ENCODE measurements around the gene P3H2. TPM values are rescaled to one million over a fixed set of nuclear protein-coding genes. Genes with fewer than 3 reads are reported as not detected.

P3H2 gene
- total and polyA plus RNA-seq, 9 of the 15 experiments (the other 6 are each of a cell fraction or from before 2014, with no cell fraction given): 0.04 to 0.26 (median 0.22) TPM; not detected in 6

GRCh38 chr3:190001426-190001825 lies 119.3 kb downstream of the P3H2 start (continued):
- TF ChIP-seq PKNOX1 (IDR thresholded peaks at IDR 0.05) (no peak), XRCC4 (IDR thresholded peaks at IDR 0.05; ENCODE audit: extremely low read depth, insufficient read depth, insufficient read length) (no peak)

GRCh38 chr3:190000861-190001196 lies 119.9 kb downstream of the P3H2 start:
- Histone ChIP-seq H3K36me3 (ENCODE audit: control insufficient read depth, insufficient read depth, low read length) (no peaks in the 10 kb centered on the region), H3K27me3 (ENCODE audit: control insufficient read depth in 2 of 2, insufficient read depth in 2 of 2, low read length in 2 of 2) (no peaks in the 10 kb centered on the region), H3K4me2 (ENCODE audit: insufficient read depth, low read length) (no peak overlapping the region), H4K20me1 (replicated peaks; ENCODE audit: control insufficient read depth, insufficient read depth, low read length) (no peaks in the 10 kb centered on the region), H3K79me2 (ENCODE audit: control insufficient read depth, insufficient read depth, low read length) (no peaks in the 10 kb centered on the region), H3K9me1 (ENCODE audit: control insufficient read depth, insufficient read depth, low read length) (no peaks in the 10 kb centered on the region), H3K4me1 (replicated peaks in 1 of 2; ENCODE audit: control insufficient read depth in 2 of 2, insufficient read depth in 2 of 2, low read length in 2 of 2) (no peaks in the 10 kb centered on the region), H3K9me3 (replicated peaks; ENCODE audit: control insufficient read depth, insufficient read depth, low read depth, low read length) (no peaks in the 10 kb centered on the region), H3K4me3 (no peak overlapping the region), H2AFZ (ENCODE audit: low read depth, low read length) (no peak overlapping the region), H3K9ac (ENCODE audit: insufficient read depth in 1 of 2, low read depth in 2 of 2, low read length in 2 of 2) (no peak overlapping the region), H3K27ac (ENCODE audit: extremely low read depth, low read depth, low read length) (no peak overlapping the region)
- intact Hi-C loops (cut with micrococcal nuclease): no loop called here
- TF ChIP-seq HDGF (IDR thresholded peaks at IDR 0.05) (no peak), GATAD2A (IDR thresholded peaks at IDR 0.05) (no peak), PHF20 (IDR thresholded peaks at IDR 0.05; ENCODE audit: partially characterized antibody) (no peak), KDM4B (IDR thresholded peaks at IDR 0.05; ENCODE audit: borderline replicate concordance in 2 of 2, low read depth in 1 of 2) (no peak), ZNF449 (CRISPR knock-in tag; IDR thresholded peaks at IDR 0.05) (no peak), ZNF12 (CRISPR knock-in tag; IDR thresholded peaks at IDR 0.05) (no peak), BRD4 (IDR thresholded peaks at IDR 0.05) (no peak), HNRNPH1 (optimal IDR thresholded peaks at IDR 0.05; ENCODE audit: low read depth, low read length) (no peak), CREB1 (IDR thresholded peaks at IDR 0.05) (no peak), CREB1 (CRISPR knock-in tag; IDR thresholded peaks at IDR 0.05) (no peak), ZBTB9 (CRISPR knock-in tag; IDR thresholded peaks at IDR 0.05) (no peak), TCF3 (CRISPR knock-in tag; IDR thresholded peaks at IDR 0.05) (no peak), ZFP30 (CRISPR knock-in tag; IDR thresholded peaks at IDR 0.05; ENCODE audit: borderline replicate concordance) (no peak), TBP (optimal IDR thresholded peaks at IDR 0.05; ENCODE audit: low read depth, low read length) (no peak), EWSR1 (IDR thresholded peaks at IDR 0.05; ENCODE audit: borderline replicate concordance, low read depth, partially characterized antibody) (no peak), NEUROD1 (IDR thresholded peaks at IDR 0.05; ENCODE audit: borderline replicate concordance, low read depth, low read length, partially characterized antibody) (no peak), HIVEP1 (CRISPR knock-in tag; IDR thresholded peaks at IDR 0.05) (no peak), ZNF354B (CRISPR knock-in tag; IDR thresholded peaks at IDR 0.05) (no peak), HMGN3 (IDR thresholded peaks at IDR 0.05; ENCODE audit: borderline replicate concordance, extremely low read depth, insufficient read length, low read depth, low read length) (no peak), ZBTB8A (IDR thresholded peaks at IDR 0.05; ENCODE audit: partially characterized antibody) (no peak)
- no peak for ATAC-seq
- 8% methylated on average over 5 of the region's 5 CpGs for WGBS (ENCODE audit: insufficient coverage, low coverage, missing lambda C conversion rate)
- POLR2A ChIA-PET: no interaction called here
- FAIRE-seq: no peak
- in situ Hi-C loops (cut with MboI): no loop called here
- CTCF ChIA-PET (ENCODE audit: low intra/inter-chr PET ratio): no interaction called here
- DNase-seq (ENCODE audit: extremely low read depth in 1 of 4, low spot score in 3 of 4): no peak
- no TSS peak for BruUV-seq (replicated peaks)
